A549 (cell line): Measurements from ENCODE around the gene FAM78B. TPM values are rescaled to one million over a fixed set of nuclear protein-coding genes. Genes with fewer than 3 reads are reported as not detected.

ENCODE experiments used
- ATAC-seq, 2 experiments: fragments of 200-7000 bp in 1 of 2; fragments of >200 bp in 1 of 2; cut with Nextera tagmentation in 1 of 2; cut with Tn5 transposase in 1 of 2; 3 replicates each; pipeline versions ENCODE4 v1.8.0 to v1.9.1; 2018 to 2020; ENCODE audit warnings: mild to moderate bottlenecking in 1 of 2, moderate library complexity in 1 of 2
- CTCF ChIA-PET: fragments of 300-600 bp; sonication (Branson Sonifier 250); formaldehyde crosslinking; extraction: SDS; loops from one replicate; lab custom pipeline; 2021; ENCODE audit warnings: antibody characterized with exemption, inconsistent platforms; lab: Yijun Ruan, JAX
- POLR2A ChIA-PET: fragments of 350-600 bp; formaldehyde crosslinking; extraction: SDS; loops from one replicate; lab custom pipeline; 2021; ENCODE audit warnings: antibody characterized with exemption, inconsistent platforms; lab: Yijun Ruan, JAX
- DNase-seq, 2 experiments: peaks; one replicate each; pipeline versions ENCODE4 v3.0.0 to v3.0.0-alpha.2; 2011 to 2016; ENCODE audit warnings: low read depth in 1 of 2, low spot score in 1 of 2
- FAIRE-seq: peaks from 2 replicates; lab custom pipeline; 2011; peaks lifted over from hg19 to GRCh38; lab: Jason Lieb, UNC
- H3K27ac ChIP-seq, 2 experiments: fragments of >200 bp; sonication (Bioruptor Twin); formaldehyde crosslinking; 3 replicates each; pipeline ENCODE4 v1.5.1; 2016 to 2017
- H3K4me1 ChIP-seq: fragments of >200 bp; sonication (Bioruptor Twin); formaldehyde crosslinking; 3 replicates; pipeline ENCODE4 v1.6.1; 2016
- H3K4me2 ChIP-seq: fragments of >200 bp; sonication (Bioruptor Twin); formaldehyde crosslinking; 3 replicates; pipeline ENCODE4 v1.6.1; 2016
- H3K4me3 ChIP-seq: fragments of >200 bp; sonication (Bioruptor Twin); formaldehyde crosslinking; 3 replicates; pipeline ENCODE4 v1.5.1; 2016
- H3K9me3 ChIP-seq: fragments of >200 bp; sonication (Bioruptor Twin); formaldehyde crosslinking; 3 replicates; pipeline ENCODE4 v1.6.1; 2016
- ATOH8 ChIP-seq: fragments of 250-450 bp; sonication (Bioruptor Pico); IDR thresholded peaks from 2 replicates; pipeline ENCODE4 v1.5.0; 2020; ENCODE audit warnings: low read depth, mild to moderate bottlenecking, moderate library complexity
- CHD4 ChIP-seq: fragments of 200-600 bp; sonication (generic); IDR thresholded peaks from 2 replicates; pipeline ENCODE4 v1.6.1; 2016; ENCODE audit warnings: antibody characterized with exemption, mild to moderate bottlenecking, borderline replicate concordance
- CTCF ChIP-seq: fragments of >200 bp; sonication (Bioruptor Twin); formaldehyde crosslinking; IDR thresholded peaks from 3 replicates; pipeline ENCODE4 v1.5.1; 2016
- E2F6 ChIP-seq: IDR thresholded peaks from 2 replicates; pipeline ENCODE4 v1.6.1; 2012; ENCODE audit warnings: low read depth, borderline replicate concordance
- EHF ChIP-seq: fragments of 250-450 bp; sonication (Bioruptor Pico); IDR thresholded peaks from 2 replicates; pipeline ENCODE4 v1.5.0; 2020; ENCODE audit warnings: mild to moderate bottlenecking
- EHMT2 ChIP-seq: fragments of 200-600 bp; sonication (generic); IDR thresholded peaks from 2 replicates; pipeline ENCODE4 v1.6.1; 2016; ENCODE audit warnings: antibody characterized with exemption, low read depth, mild to moderate bottlenecking, moderate library complexity
- ELK1 ChIP-seq: fragments of 150-350 bp; IDR thresholded peaks from 2 replicates; pipeline ENCODE4 v1.6.1; 2014; ENCODE audit warnings: low read depth, mild to moderate bottlenecking, low read length
- HDAC2 ChIP-seq: fragments of 200-600 bp; sonication (generic); IDR thresholded peaks from 2 replicates; pipeline ENCODE4 v1.6.1; 2016
- HES2 ChIP-seq: fragments of >200 bp; sonication (Bioruptor Twin); formaldehyde crosslinking; IDR thresholded peaks from 2 replicates; pipeline ENCODE4 v1.6.1; 2016
- HOXA7 ChIP-seq: fragments of 250-450 bp; sonication (Bioruptor Pico); IDR thresholded peaks from 2 replicates; pipeline ENCODE4 v1.5.0; 2020; ENCODE audit warnings: mild to moderate bottlenecking, moderate library complexity
- JUN ChIP-seq, 2 experiments: fragments of >200 bp; sonication (Bioruptor Twin); formaldehyde crosslinking; IDR thresholded peaks; 2 replicates in 1 of 2; 3 replicates in 1 of 2; pipeline ENCODE4 v1.6.1; 2016 to 2017
- JUNB ChIP-seq: fragments of >200 bp; sonication (Bioruptor Twin); formaldehyde crosslinking; IDR thresholded peaks from 2 replicates; pipeline ENCODE4 v1.6.1; 2016
- MAX ChIP-seq: IDR thresholded peaks from 2 replicates; pipeline ENCODE4 v1.6.1; 2012
- MYC ChIP-seq: IDR thresholded peaks from 2 replicates; pipeline ENCODE4 v1.6.1; 2012; ENCODE audit warnings: mild to moderate bottlenecking, inconsistent platforms, low read length, improper control_type of control experiment, borderline replicate concordance
- NFE2L2 ChIP-seq: fragments of 150-350 bp; conservative IDR thresholded peaks from 2 replicates; pipeline ENCODE4 v1.6.1; 2014; ENCODE audit warnings: low read length
- PHF8 ChIP-seq: fragments of 200-600 bp; sonication (generic); IDR thresholded peaks from 2 replicates; pipeline ENCODE4 v1.6.1; 2016; ENCODE audit warnings: low read depth, mild to moderate bottlenecking, antibody characterized with exemption, moderate library complexity, borderline replicate concordance
- RAD21 ChIP-seq, 2 experiments: fragments of >200 bp in 1 of 2; sonication (Bioruptor Twin) in 1 of 2; formaldehyde crosslinking in 1 of 2; IDR thresholded peaks in 1 of 2; conservative IDR thresholded peaks in 1 of 2; 2 replicates in 1 of 2; 3 replicates in 1 of 2; pipeline ENCODE4 v1.6.1; 2012 to 2018; ENCODE audit warnings: inconsistent platforms in 1 of 2
- REST ChIP-seq: fragments of 200-600 bp; sonication (generic); IDR thresholded peaks from 2 replicates; pipeline ENCODE4 v1.6.1; 2016; ENCODE audit warnings: antibody characterized with exemption, mild to moderate bottlenecking, moderate library complexity
- ZFP36 ChIP-seq: fragments of 450-650 bp; IDR thresholded peaks from 2 replicates; pipeline ENCODE4 v1.6.1; 2014; ENCODE audit warnings: borderline replicate concordance; ENCODE audit not compliant: partially characterized antibody
- WGBS: methylation state at CpG from one replicate; pipeline ENCODE4 v1.1.6; 2017; ENCODE audit errors: missing lambda C conversion rate; 5-methylcytosine and 5-hydroxymethylcytosine counted together
- polyA minus RNA-seq: library from RNA; depleted of rRNA, polyadenylated mRNA; stranded (reverse); fragments of >200 nt; gene quantifications from 2 replicates; pipeline ENCODE4 v1.2.3, GENCODE V29; 2011; rRNA and poly(A)+ RNA removed
- polyA plus RNA-seq, 4 experiments: library from polyadenylated mRNA; depleted of rRNA in 3 of 4; stranded (reverse); fragments of >200 nt; fragmentation: RNase III in 1 of 4; extraction: RNeasy Plus Mini Kit Qiagen cat#74134 plus additional on column Dnase treatment in 1 of 4; gene quantifications; 2 replicates in 3 of 4; 3 replicates in 1 of 4; pipeline ENCODE4 v1.2.3, GENCODE V29; 2011 to 2017

FAM78B gene
- polyA plus RNA-seq (2011; rRNA removed) = 0.20 and 0.34 TPM in 2 replicates
- polyA plus RNA-seq (2012; cell fraction: cytosol; rRNA removed) = 0.25 and 0.29 TPM in 2 replicates
- 0.25 and 0.43 TPM in 2 replicates for polyA plus RNA-seq (2012; cell fraction: nucleus; rRNA removed)
- polyA plus RNA-seq (2017; fragmentation: RNase III; extraction: RNeasy Plus Mini Kit Qiagen cat#74134 plus additional on column Dnase treatment) = 0.12 to 0.13 TPM (median 0.13 TPM) in 3 replicates
- polyA minus RNA-seq = 0.29 TPM in 1 of 2 replicates, not detected in the other

- ChIA-PET CTCF (interaction anchor here (0.7 to 1.5 kb wide), 3 partner anchors 9 to 12 kb away, joined by 3 to 7 read pairs (median 3); no protein-coding TSS in a partner anchor), POLR2A (no interaction called here)
- 30% methylated on average over 7 of the region's 64 CpGs for WGBS
- H3K9me3 ChIP-seq = no peaks in the 10 kb centered on the region
- H3K4me2 ChIP-seq = peak within 1 kb of the TSS; percentile 85
- ATAC-seq (peak; percentile 74 to 85), DNase-seq (peak; percentile 68 to 79), FAIRE-seq (no peak)
- TF ChIP-seq HDAC2 = no peak
- no peak for TF ChIP-seq RAD21 (conservative IDR thresholded peaks at IDR 0.05 in 1 of 2, IDR thresholded peaks at IDR 0.05 in 1 of 2)
- no peak for TF ChIP-seq ZFP36
- TF ChIP-seq MYC = no peak
- no peak for TF ChIP-seq CTCF
- peak; percentile 56; the same call in 1 of the 2 replicates for TF ChIP-seq REST
- no peak for TF ChIP-seq ELK1
- no peak for TF ChIP-seq HES2
- TF ChIP-seq JUN (IDR thresholded peaks at IDR 0.05) = peak in 1 of 2 experiments; percentile 53; a peak in 1 of 5 replicates
- peak; percentile 38 for TF ChIP-seq MAX
- peaks cover 13% of the 10 kb centered on the region for H3K4me1 ChIP-seq
- peak within 1 kb of the TSS; percentile 65 to 86 for H3K27ac ChIP-seq
- H3K4me3 ChIP-seq = peak within 1 kb of the TSS; percentile 57
These were observed at the start of gene FAM78B for GRCh38 chr1:166166698-166167571. TSS of gene FAM78B (minus strand) at chr1:166167001. CDS start at chr1:166166248, 753 bp downstream.

- Histone ChIP-seq H3K4me2 (no peak overlapping the region), H3K9me3 (no peaks in the 10 kb centered on the region)
- POLR2A ChIA-PET = no interaction called here
- no peak for FAIRE-seq
- no peak for TF ChIP-seq ATOH8 (CRISPR knock-in tag)
- TF ChIP-seq HES2 = no peak
- no peak for TF ChIP-seq NFE2L2
- no peak for TF ChIP-seq CHD4
- no peak for TF ChIP-seq PHF8
- no peak for TF ChIP-seq E2F6
- no peak for TF ChIP-seq EHMT2
- no peak for TF ChIP-seq ELK1
- TF ChIP-seq EHF (CRISPR knock-in tag) = no peak
- TF ChIP-seq HOXA7 (CRISPR knock-in tag) = no peak
- TF ChIP-seq JUNB = no peak
- TF ChIP-seq, all 56 proteins: peak for 0
- Histone ChIP-seq H3K4me3 (no peak overlapping the region), H3K27ac (no peak overlapping the region), H3K4me1 (no peaks in the 10 kb centered on the region)
- DNase-seq = no peak
- 32% methylated on average over 2 of the region's 2 CpGs for WGBS
- no peak for ATAC-seq
- CTCF ChIA-PET = no interaction called here
These were observed 35.7 kb upstream of the FAM78B start for GRCh38 chr1:166202546-166202945.
